CMK (cell line): ENCODE results near the gene BIRC2.
A peak's percentile ranks its signal among the peaks of the same experiment; 100 is the strongest.

Experiments
- DNase-seq: peaks from one replicate; pipeline ENCODE4 v3.0.0-alpha.2; 2010; ENCODE audit warnings: low read depth

The BIRC2 gene

DNA sequence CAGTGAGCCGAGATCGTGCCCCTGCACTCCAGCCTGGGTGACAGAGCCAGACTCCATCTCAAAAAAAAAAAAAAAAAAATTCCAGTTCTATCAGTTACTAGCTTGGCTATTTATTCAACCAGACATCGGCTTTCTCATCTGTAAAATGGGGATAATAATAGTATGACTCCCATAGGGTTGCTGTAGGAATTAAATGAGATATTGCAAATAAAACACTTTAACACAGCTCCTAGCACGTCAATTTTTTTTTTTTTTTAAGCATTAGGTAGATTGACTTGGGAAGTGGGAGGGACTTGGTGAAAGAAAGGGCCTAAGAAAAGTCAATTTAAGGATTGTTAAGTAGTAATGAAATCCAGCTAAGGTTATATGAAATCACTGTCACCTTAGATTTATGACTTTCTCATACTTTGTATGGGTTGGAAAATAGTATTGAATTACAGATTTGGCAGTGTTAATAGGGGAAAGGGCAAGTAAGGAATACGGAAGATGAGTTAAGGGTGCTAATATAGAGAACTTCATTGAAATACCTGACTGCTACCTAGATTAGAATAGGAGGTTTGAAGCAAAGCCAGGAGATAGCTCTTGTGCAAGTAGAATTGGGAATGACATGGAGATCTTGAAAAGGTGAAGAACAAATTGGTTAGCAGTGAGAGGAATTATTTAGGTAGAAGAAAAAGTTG is 28.8 kb downstream of the BIRC2 start:
- DNase-seq: no peak

GRCh38 chr11:102377891-102378290 is 30.9 kb downstream of the BIRC2 start:
- no peak for DNase-seq

GRCh38 chr11:102378818-102379217 is 31.8 kb downstream of the BIRC2 start:
- DNase-seq: no peak

GRCh38 chr11:102382384-102382783 is 35.4 kb downstream of the BIRC2 start:
- no peak for DNase-seq

- DNase-seq: no peak
These were observed 36.8 kb downstream of the BIRC2 start for GRCh38 chr11:102383839-102384238.

DNA sequence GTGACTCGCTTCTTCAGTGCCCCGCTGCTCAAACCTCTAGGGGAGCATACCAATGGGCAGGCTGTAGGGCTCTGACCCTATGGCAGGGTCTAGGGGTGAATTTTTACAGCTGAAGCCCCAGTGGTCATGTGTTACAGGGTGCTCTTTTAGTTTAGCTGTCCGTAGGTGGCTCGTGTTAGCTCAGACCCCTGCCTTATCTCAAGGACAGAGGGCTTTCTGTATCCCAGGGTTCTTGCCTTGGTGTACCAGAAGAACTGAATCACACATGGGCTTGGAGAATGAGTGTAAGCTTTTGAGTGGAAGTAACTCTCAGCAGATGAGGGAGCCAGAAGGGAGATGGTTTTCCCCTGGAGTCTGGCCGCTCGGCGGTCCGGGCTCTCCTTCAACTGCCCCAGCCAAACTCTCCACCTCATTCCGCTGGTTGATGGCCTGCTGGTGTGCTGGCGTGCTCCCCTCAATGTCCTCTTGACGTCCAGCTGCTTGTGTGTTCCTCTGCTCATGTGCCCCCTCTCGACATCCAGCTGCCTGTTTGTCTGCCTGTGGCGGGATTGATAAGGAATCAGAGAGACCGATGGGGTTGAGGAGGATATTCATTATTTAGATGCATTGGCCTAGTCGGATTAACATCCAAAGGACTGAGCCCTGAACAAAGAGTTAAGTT is 37.5 kb downstream of the BIRC2 start:
- peak; percentile 48 for DNase-seq

GRCh38 chr11:102385085-102386007 is 38.3 kb downstream of the BIRC2 start:
- DNase-seq: no peak

DNA sequence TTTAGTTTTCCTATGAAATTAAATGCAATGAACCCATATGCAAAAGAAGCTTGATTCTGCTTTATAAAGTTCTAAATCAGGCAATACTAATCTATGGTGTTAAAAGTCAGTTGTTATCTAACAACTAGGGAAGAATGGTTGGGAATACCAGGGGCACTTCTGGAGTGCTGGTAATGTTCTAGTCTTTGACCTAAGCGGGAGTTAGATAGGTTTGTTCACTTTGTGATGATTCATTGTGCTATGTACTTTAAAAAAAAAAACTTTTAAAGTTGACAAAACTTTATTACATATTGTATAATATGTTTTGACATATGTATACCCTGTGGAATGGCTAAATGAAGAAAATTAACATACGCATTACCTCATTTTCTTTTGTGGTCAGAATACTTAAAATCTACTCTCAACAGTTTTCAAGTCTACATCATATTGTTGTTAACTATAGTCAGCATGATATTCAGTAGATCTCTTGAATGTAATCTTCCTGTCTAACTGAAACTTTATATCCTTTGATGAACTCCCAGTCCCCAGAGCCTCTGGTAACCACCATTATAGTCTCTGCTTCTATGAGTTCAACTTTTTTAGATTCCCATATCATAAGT is 39.2 kb downstream of the BIRC2 start:
- no peak for DNase-seq

- DNase-seq: no peak
These were observed 40.2 kb downstream of the BIRC2 start for GRCh38 chr11:102387043-102387781.

GRCh38 chr11:102389253-102389652 is 42.2 kb downstream of the BIRC2 start:
- DNase-seq: no peak

DNA sequence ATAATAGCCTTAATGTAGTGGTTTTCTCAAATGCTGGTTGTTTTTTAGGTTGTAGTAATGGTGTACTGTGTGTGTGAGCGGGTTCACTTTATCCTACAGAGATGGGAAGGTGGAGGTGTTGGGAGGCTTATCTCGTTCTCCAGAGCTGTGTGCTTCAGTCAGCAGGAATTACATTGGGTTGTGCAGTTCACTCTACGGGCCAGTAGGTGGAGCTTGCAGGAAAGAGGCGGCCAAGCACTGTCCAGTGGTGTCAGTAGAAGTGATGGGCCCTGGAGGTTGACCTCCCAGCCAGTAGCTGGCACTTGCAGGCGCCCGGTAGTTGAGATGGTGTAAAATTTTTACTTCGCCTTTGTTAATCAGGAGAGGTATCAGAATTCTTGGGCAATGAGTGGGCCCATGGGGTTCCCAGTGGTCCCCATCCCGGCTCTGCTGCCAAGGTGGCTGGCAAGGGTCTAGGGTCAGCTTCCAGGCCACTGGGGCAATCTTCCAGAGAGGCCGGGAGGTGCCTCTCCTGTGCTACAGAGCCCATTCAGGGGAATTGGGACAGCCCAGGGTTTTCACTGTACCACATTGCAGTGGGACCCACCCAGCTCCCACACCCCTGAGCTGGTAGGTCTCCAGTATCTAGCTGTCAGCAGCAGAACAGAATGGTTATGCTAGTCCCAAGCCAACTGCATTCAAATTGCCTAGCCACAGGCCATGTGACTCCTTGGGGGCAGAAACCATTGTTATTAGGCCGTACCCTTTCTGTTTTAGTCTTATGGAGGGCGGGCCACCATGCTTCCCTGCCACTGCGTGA is 43.9 kb downstream of the BIRC2 start:
- peak; percentile 31 for DNase-seq

GRCh38 chr11:102391549-102392237 is 44.7 kb downstream of the BIRC2 start:
- DNase-seq: no peak

DNA sequence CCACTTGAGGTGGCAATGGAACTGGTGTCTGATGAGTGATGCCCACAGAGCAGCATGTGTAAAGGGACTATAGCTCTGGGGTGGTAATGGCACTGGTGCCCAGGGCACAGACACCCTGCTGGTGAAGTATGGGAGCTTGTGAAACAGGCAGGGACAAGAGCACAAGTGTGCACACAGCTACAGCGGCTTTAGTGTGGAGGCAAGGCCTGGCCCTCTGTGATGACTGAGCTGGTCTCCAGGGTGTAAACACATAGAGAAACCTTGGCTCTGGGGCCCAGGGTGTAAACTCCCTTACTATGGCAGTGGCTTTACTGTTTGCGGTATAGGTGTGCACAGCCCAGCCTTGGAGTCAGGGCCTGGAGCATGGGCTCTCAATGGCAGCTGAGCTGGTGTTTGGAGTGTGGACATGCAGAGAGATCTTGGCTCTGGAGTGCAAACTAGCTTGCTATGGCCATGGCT is 46.3 kb downstream of the BIRC2 start:
- no peak for DNase-seq

GRCh38 chr11:102395720-102396393 is 48.8 kb downstream of the BIRC2 start:
- no peak for DNase-seq

GRCh38 chr11:102396708-102397563 is 49.9 kb downstream of the BIRC2 start:
- no peak for DNase-seq

DNA sequence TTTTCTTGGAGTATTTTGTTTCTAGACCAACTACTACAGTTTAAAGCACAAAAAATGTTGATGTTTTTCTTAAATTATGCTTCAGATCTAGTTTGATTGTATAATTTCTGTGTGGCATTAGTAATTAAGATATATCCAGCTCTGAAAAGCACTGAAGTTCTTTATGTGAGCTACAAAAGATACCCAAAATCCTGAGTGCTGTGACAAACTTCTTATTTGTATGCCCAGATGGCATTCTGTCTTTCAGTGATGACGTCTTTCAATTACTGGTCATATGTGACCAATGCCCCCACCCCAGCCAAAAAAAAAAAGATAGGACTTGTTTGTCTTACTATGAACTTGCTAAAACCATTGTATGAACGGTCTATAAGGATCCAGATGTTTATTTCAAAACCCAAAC is 51.3 kb downstream of the BIRC2 start:
- DNase-seq: no peak

GRCh38 chr11:102399189-102399588 is 52.2 kb downstream of the BIRC2 start:
- no peak for DNase-seq

GRCh38 chr11:102400603-102401002 is 53.6 kb downstream of the BIRC2 start:
- no peak for DNase-seq

- no peak for DNase-seq
These were observed 54.9 kb downstream of the BIRC2 start for GRCh38 chr11:102401905-102402304.
